ENCODE measurements around the gene TXNIP. TPM values are rescaled to one million over a fixed set of nuclear protein-coding genes. Genes with fewer than 3 reads are reported as not detected.

TXNIP gene
- total and polyA plus RNA-seq, 4 donors, result 178 to 1,810 (median 703) TPM

DNA sequence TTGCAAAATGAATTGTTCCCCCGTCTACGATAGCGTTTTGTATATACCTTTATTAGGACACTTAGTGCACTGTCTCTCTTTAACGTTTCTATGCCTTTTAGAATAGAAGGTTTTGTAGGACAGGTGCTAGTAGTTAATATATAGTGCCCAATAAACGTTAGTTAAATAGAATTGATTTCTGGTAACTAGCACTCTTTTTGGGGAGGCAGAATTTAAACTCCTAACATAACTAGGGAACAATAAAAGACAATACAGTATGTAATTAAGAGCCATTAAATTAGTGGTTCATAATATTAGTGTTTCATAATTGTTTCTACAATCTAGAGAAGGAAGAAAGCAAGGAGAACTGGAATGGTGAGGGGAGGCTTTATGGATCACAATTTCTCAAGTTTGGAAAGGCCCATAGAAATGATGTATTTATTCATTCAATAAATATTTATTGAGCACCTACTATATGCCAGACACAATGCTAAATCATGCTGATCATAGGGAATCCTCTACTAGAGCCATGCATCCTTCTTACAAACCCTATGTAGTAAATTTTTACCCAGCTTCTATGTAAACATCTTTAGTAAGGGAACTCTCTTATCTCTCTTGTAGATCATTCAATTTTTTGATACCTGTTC lies 31.1 kb downstream of the TXNIP start:
- Histone ChIP-seq H3K4me1 (ENCODE audit: control insufficient read depth in 5 of 5, insufficient read depth in 5 of 5, low read length in 5 of 5) (peaks cover 11 to 41% (median 14%) of the 10 kb centered on the region in 5 donors), H3K9ac (ENCODE audit: insufficient read depth in 1 of 2, low read length in 2 of 2) (peak overlapping the region; percentile 33 to 97), H3K27ac (ENCODE audit: low read depth in 1 of 2, low read length in 1 of 2) (peak overlapping the region; percentile 92 to 95)

DNA sequence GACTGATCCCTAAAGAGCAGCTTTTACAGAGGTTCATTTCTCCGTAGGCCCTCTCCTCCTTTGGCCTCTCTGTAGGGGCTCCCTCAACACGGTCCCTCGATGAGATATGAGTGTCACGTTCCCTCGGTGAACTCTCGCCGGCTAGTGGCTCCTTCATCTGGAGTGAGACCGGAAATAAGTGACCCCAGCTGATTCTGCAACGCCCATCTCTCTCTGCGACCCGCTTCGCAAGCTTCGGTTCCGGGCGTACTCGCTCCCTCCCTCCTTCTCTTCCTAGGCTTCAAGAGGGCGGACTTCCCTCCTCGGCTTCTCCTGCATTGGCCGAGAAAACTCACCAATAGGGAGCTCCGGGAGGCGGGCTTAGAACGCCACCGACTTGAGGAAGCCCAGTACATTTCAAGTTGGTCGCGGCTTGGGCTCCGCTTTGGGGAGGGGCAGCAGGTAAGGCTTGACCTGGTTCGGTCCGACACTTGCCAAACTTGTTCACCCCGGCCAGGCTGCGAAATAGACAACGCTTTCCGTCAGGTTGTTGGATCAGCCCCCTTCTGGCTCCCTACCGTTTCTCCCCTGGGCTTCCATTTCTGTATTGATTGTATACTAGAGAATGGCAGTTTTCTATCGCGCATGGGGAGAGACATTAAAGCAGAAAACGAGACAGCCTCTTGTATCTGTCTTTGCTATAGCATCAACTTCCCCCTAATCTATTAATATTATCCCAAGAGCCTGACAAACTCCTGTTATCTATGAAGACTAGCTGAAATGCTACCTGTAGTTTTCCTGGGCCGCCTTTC lies 31.9 kb downstream of the TXNIP start, which contains the start of the genes ANKRD34A and POLR3GL:
TSS of gene ANKRD34A (minus strand) at position 248 of the 791 bp plus-strand sequence. CDS start 2,816 bp downstream, outside the sequence.
TSS of gene POLR3GL (plus strand) at position 363 of the 791 bp plus-strand sequence. CDS start 10,176 bp downstream, outside the sequence.
- Histone ChIP-seq H3K27me3 (ENCODE audit: control insufficient read depth in 3 of 3, insufficient read depth in 3 of 3, low read length in 2 of 3) (peaks cover 0 to 10% (median 4%) of the 10 kb centered on the region in 3 donors), H3K27ac (ENCODE audit: low read depth in 1 of 2, low read length in 1 of 2) (peak within 1 kb of the TSS; percentile 92 to 95), H3K36me3 (ENCODE audit: control insufficient read depth in 4 of 4, insufficient read depth in 4 of 4, low read length in 4 of 4) (peaks cover 0 to 5% (median 2%) of the 10 kb centered on the region in 4 donors), H3K4me1 (ENCODE audit: control insufficient read depth in 5 of 5, insufficient read depth in 5 of 5, low read length in 5 of 5) (peaks cover 11 to 48% (median 18%) of the 10 kb centered on the region in 5 donors), H3K4me3 (peak within 1 kb of the TSS; percentile 73), H3K9me3 (ENCODE audit: control insufficient read depth in 4 of 4, insufficient read depth in 3 of 4, low read length in 3 of 4) (peaks cover 0 to 3% (median 0%) of the 10 kb centered on the region in 4 donors), H3K9ac (ENCODE audit: insufficient read depth in 1 of 2, low read length in 2 of 2) (peak within 1 kb of the TSS; percentile 33 to 97)
- TF ChIP-seq, protein P1, sequence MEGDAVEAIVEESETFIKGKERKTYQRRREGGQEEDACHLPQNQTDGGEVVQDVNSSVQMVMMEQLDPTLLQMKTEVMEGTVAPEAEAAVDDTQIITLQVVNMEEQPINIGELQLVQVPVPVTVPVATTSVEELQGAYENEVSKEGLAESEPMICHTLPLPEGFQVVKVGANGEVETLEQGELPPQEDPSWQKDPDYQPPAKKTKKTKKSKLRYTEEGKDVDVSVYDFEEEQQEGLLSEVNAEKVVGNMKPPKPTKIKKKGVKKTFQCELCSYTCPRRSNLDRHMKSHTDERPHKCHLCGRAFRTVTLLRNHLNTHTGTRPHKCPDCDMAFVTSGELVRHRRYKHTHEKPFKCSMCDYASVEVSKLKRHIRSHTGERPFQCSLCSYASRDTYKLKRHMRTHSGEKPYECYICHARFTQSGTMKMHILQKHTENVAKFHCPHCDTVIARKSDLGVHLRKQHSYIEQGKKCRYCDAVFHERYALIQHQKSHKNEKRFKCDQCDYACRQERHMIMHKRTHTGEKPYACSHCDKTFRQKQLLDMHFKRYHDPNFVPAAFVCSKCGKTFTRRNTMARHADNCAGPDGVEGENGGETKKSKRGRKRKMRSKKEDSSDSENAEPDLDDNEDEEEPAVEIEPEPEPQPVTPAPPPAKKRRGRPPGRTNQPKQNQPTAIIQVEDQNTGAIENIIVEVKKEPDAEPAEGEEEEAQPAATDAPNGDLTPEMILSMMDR (IDR thresholded peaks at IDR 0.05; ENCODE audit: control extremely low read depth, extremely low read depth), result no peak
- 1% methylated on average over 37 of the region's 37 CpGs for WGBS, 2 donors
- DNase-seq, result peak; percentile 95 to 98 (median 97)
- peak; percentile 92 for ATAC-seq (ENCODE audit: insufficient read depth, low FRiP score)

More for the DNA sequence above, 31.1 kb downstream of the TXNIP start:
- DNase-seq (no peak), ATAC-seq (ENCODE audit: insufficient read depth, low FRiP score) (no peak)
- peaks cover 0 to 3% (median 0%) of the 10 kb centered on the region in 4 donors for H3K9me3 ChIP-seq (ENCODE audit: control insufficient read depth in 4 of 4, insufficient read depth in 3 of 4, low read length in 3 of 4)
- peaks cover 0 to 10% (median 4%) of the 10 kb centered on the region in 3 donors for H3K27me3 ChIP-seq (ENCODE audit: control insufficient read depth in 3 of 3, insufficient read depth in 3 of 3, low read length in 2 of 3)
- TF ChIP-seq, protein P1 (IDR thresholded peaks at IDR 0.05; ENCODE audit: control extremely low read depth, extremely low read depth), result no peak
- H3K4me3 ChIP-seq, result peak overlapping the region; percentile 73
- peaks cover 0 to 5% (median 2%) of the 10 kb centered on the region in 4 donors for H3K36me3 ChIP-seq (ENCODE audit: control insufficient read depth in 4 of 4, insufficient read depth in 4 of 4, low read length in 4 of 4)
- 0 to 1% methylated on average over 5 of the region's 5 CpGs for WGBS, 2 donors

DNA sequence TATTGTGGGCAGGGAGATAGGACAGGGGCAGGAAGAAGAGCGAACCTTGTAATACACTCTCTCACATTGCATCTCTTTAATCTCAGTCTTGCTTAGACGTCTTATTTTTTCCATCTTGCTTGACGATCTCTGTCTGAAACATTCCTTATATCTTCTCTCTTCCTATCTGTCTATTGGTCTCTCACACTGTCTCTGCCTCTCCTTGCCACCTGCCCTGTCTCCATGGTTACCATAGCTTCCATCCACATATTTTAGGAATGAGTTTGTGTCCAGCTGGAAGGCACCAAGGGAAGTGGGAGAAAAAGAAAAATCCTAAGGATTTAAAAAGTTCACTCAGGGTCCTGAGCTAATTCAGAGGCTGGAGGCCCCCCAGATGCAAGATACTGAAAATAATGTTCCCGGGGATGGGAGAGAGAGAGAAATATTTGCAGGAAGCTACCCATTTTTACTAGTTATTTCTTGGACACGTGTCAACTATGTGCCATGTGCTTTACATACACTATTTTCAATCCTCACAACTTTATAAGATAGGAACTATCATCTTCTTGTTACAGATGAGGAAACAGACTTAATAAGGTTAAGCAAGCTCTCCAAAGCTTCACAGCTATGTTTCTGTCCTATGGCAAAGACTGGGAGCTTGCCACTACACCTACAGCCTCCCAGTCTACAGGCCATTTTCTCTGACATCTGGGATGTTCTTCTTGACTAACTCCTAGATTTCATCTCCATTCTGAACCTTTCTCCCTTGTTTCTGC lies 32.9 kb downstream of the TXNIP start:
- H3K9ac ChIP-seq (ENCODE audit: insufficient read depth in 1 of 2, low read length in 2 of 2), result peak overlapping the region in 1 of 2 donors; percentile 97
- 49 to 68% methylated on average over 5 of the region's 5 CpGs for WGBS, 2 donors
- peak overlapping the region; percentile 92 to 95 for H3K27ac ChIP-seq (ENCODE audit: low read depth in 1 of 2, low read length in 1 of 2)
- peaks cover 0 to 5% (median 2%) of the 10 kb centered on the region in 4 donors for H3K36me3 ChIP-seq (ENCODE audit: control insufficient read depth in 4 of 4, insufficient read depth in 4 of 4, low read length in 4 of 4)
- no peak overlapping the region for H3K4me3 ChIP-seq
- peaks cover 0 to 10% (median 4%) of the 10 kb centered on the region in 3 donors for H3K27me3 ChIP-seq (ENCODE audit: control insufficient read depth in 3 of 3, insufficient read depth in 3 of 3, low read length in 2 of 3)
- H3K9me3 ChIP-seq (ENCODE audit: control insufficient read depth in 4 of 4, insufficient read depth in 3 of 4, low read length in 3 of 4), result peaks cover 0 to 3% (median 0%) of the 10 kb centered on the region in 4 donors
- H3K4me1 ChIP-seq (ENCODE audit: control insufficient read depth in 5 of 5, insufficient read depth in 5 of 5, low read length in 5 of 5), result peaks cover 11 to 52% (median 18%) of the 10 kb centered on the region in 5 donors
- ATAC-seq (ENCODE audit: insufficient read depth, low FRiP score), result no peak
- peak in 1 of 3 donors; percentile 34 for DNase-seq
- TF ChIP-seq, protein P1 (IDR thresholded peaks at IDR 0.05; ENCODE audit: control extremely low read depth, extremely low read depth), result no peak

Data from lung (tissue), 12 donors.